ENCODE results near the gene ILK.

- TF ChIP-seq POLR2A (IDR thresholded peaks at IDR 0.05; ENCODE audit: low read depth, low read length) (peak; percentile 40), CTCF (IDR thresholded peaks at IDR 0.05; ENCODE audit: extremely low read depth in 1 of 2, insufficient read depth in 1 of 2, low read depth in 1 of 2, low read length in 2 of 2) (no peak), POLR2AphosphoS5 (IDR thresholded peaks at IDR 0.05; ENCODE audit: insufficient read depth, low read depth, low read length) (peak; percentile 16), MYC (IDR thresholded peaks at IDR 0.05; ENCODE audit: low read depth, low read length) (no peak), FOS (IDR thresholded peaks at IDR 0.05; ENCODE audit: borderline replicate concordance, insufficient read depth, low read length) (no peak), EZH2 (IDR thresholded peaks at IDR 0.05; ENCODE audit: borderline replicate concordance, low read depth, low read length, severe bottlenecking) (no peak), GATA2 (IDR thresholded peaks at IDR 0.05; ENCODE audit: insufficient read depth, insufficient read length, low read depth, low read length) (no peak)
- TF ChIP-seq, protein P1, sequence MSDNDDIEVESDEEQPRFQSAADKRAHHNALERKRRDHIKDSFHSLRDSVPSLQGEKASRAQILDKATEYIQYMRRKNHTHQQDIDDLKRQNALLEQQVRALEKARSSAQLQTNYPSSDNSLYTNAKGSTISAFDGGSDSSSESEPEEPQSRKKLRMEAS (IDR thresholded peaks at IDR 0.05; ENCODE audit: insufficient read depth, insufficient read length): no peak
Measured at GRCh38 chr11:6655790-6656583, 52.4 kb downstream of the ILK start, which contains the start of gene DCHS1.

Measured in endothelial cell of umbilical vein (primary cell).